Heart left ventricle (tissue), 13 donors: ENCODE results near the gene TGFB3.

Experiments
- CTCF ChIP-seq, 12 donors: fragments of 200-600 bp; sonication (generic) in 4 of 12; IDR thresholded peaks; one replicate each; pipeline versions ENCODE4 v1.5.0 to v1.8.0; 2018 to 2022; ENCODE audit warnings: antibody characterized with exemption in 12 of 12, mild to moderate bottlenecking in 5 of 12
- POLR2A ChIP-seq, 2 donors: fragments of 450-650 bp; IDR thresholded peaks; one replicate each; pipeline ENCODE4 v1.6.1; 2017; ENCODE audit warnings: antibody characterized with exemption in 2 of 2, mild to moderate bottlenecking in 2 of 2, moderate library complexity in 2 of 2
- donor health status: ischemic (EF 13 %, LVEDD 7.1; RV severe dilation, severe dysfunction).
- donor health status: DM: no; HTN: yes; CAD: no.
- donor health status: DM: no; HTN: no; CAD: no.
- donor health status: ischemic (EF 25% LVEDD 6.9; RV normal size, moderate dysfunction).
- donor health status: ischemic (EF 25% LVEDD 5.7; RV mildly dilated, moderate dysfunction).
- donor health status: ischemic (EF 35%, LVEDD 5.7; RV mildly dilated, moderate dysfunction).
- donor health status: nonischemic (EF 11% LVEDD 7.7; RV severe dilation, severe dysfunction).
- donor health status: DM: yes; HTN: yes; CAD: no.
- donor health status: PGD.
- donor health status: ischemic (EF 29% LVEDD 5.4; RV normal size, mild dysfunction).
- donor health status: nonischemic (EF 23%, LVEDD 6.1; RV moderate dilation, normal function).

GRCh38 chr14:75910048-75910447, 71.7 kb downstream of the TGFB3 start:
- no peak for TF ChIP-seq CTCF (IDR thresholded peaks at IDR 0.05)
- TF ChIP-seq POLR2A (IDR thresholded peaks at IDR 0.05): no peak
